Lower lobe of right lung (tissue), 2 donors: ENCODE results near the gene UGT1A10. TPM values are rescaled to one million over a fixed set of nuclear protein-coding genes. Genes with fewer than 3 reads are reported as not detected.
A peak's percentile ranks its signal among the peaks of the same experiment; 100 is the strongest.
"Not testable (repeated sequence)": the region's sequence is repeated elsewhere in the genome, so short reads cannot be mapped to it uniquely, and the experiment has no call there.

Experiments
- ATAC-seq, 2 donors: fragments of 200-7000 bp; cut with Tn5 transposase; one replicate each; pipeline ENCODE4 v1.9.1; 2020 to 2022; ENCODE audit warnings: mild to moderate bottlenecking in 2 of 2, moderate library complexity in 2 of 2
- DNase-seq: peaks from one replicate; pipeline ENCODE4 v3.0.0-alpha.2; 2020
- H3K27ac ChIP-seq: fragments of 200-600 bp; one replicate; pipeline ENCODE4 v1.8.0; 2022
- H3K27me3 ChIP-seq: fragments of 200-600 bp; one replicate; pipeline ENCODE4 v1.8.0; 2022; ENCODE audit warnings: low read depth
- H3K36me3 ChIP-seq: fragments of 200-600 bp; one replicate; pipeline ENCODE4 v1.8.0; 2022; ENCODE audit warnings: mild to moderate bottlenecking
- H3K4me1 ChIP-seq: fragments of 200-600 bp; one replicate; pipeline ENCODE4 v1.8.0; 2022
- H3K4me3 ChIP-seq: fragments of 200-600 bp; one replicate; pipeline ENCODE4 v1.8.0; 2022; ENCODE audit warnings: mild to moderate bottlenecking
- H3K9me3 ChIP-seq: fragments of 200-600 bp; one replicate; pipeline ENCODE4 v1.8.0; 2022
- intact Hi-C: fragments of 100-400 bp; cut with DNase I; formaldehyde crosslinking; loops from one replicate; pipeline ENCODE4 v1.11.0; 2022
- total RNA-seq: library from RNA; stranded (reverse); fragmentation: NEBNext Ultra II Directional; extraction: Animal tissue kit (Norgen Biotek cat#: 25700); gene quantifications from one replicate; pipeline ENCODE4 v1.2.1, GENCODE V29; 2021
- TF ChIP-seq, protein P1 (sequence below): fragments of 200-600 bp; IDR thresholded peaks from one replicate; pipeline ENCODE4 v1.8.0; 2022; ENCODE audit warnings: antibody characterized with exemption, mild to moderate bottlenecking
- donor health status: DM: no; HTN: yes; CAD: no; lungs with severe emphysema.

The UGT1A10 gene
- total RNA-seq, 1 donor from 2014 or later = not detected

GRCh38 chr2:233747283-233747544 lies 111.0 kb downstream of the UGT1A10 start:
- H3K27ac ChIP-seq = no peak overlapping the region
- TF ChIP-seq, protein P1, sequence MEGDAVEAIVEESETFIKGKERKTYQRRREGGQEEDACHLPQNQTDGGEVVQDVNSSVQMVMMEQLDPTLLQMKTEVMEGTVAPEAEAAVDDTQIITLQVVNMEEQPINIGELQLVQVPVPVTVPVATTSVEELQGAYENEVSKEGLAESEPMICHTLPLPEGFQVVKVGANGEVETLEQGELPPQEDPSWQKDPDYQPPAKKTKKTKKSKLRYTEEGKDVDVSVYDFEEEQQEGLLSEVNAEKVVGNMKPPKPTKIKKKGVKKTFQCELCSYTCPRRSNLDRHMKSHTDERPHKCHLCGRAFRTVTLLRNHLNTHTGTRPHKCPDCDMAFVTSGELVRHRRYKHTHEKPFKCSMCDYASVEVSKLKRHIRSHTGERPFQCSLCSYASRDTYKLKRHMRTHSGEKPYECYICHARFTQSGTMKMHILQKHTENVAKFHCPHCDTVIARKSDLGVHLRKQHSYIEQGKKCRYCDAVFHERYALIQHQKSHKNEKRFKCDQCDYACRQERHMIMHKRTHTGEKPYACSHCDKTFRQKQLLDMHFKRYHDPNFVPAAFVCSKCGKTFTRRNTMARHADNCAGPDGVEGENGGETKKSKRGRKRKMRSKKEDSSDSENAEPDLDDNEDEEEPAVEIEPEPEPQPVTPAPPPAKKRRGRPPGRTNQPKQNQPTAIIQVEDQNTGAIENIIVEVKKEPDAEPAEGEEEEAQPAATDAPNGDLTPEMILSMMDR = no peak
- H3K4me1 ChIP-seq = no peaks in the 10 kb centered on the region
- H3K27me3 ChIP-seq = no peaks in the 10 kb centered on the region
- ATAC-seq (no peak), DNase-seq (no peak)
- H3K9me3 ChIP-seq = peaks cover 8% of the 10 kb centered on the region
- intact Hi-C loops = no loop called here
- H3K4me3 ChIP-seq = no peak overlapping the region
- no peaks in the 10 kb centered on the region for H3K36me3 ChIP-seq

DNA sequence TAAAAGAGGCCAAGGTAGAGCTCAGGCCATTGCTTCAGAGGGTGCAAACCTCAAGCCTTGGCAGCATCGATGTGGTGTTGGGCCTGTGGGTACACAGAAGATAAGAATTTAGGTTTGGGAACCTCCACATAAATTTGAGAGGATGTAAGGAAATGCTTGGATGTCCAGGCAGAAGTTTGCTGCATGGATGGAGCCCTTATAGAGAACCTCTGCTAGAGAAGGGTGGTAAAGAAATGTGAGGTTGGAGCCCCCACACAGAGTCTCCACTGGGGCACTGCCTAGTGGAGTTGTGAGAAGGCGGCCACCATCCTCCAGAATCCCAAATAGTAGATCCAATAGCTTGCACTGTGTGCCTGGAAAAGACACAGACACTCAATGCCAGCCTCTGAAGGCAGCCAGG lies 114.4 kb downstream of the UGT1A10 start:
- H3K27ac ChIP-seq, H3K4me1 ChIP-seq, H3K27me3 ChIP-seq, H3K9me3 ChIP-seq, H3K4me3 ChIP-seq, DNase-seq, ATAC-seq, intact Hi-C loops, H3K36me3 ChIP-seq: not testable (repeated sequence)

GRCh38 chr2:233751212-233752009 lies 115.2 kb downstream of the UGT1A10 start:
- DNase-seq, H3K27me3 ChIP-seq, H3K27ac ChIP-seq, H3K9me3 ChIP-seq, H3K36me3 ChIP-seq, H3K4me3 ChIP-seq, intact Hi-C loops, ATAC-seq, H3K4me1 ChIP-seq: not testable (repeated sequence)

DNA sequence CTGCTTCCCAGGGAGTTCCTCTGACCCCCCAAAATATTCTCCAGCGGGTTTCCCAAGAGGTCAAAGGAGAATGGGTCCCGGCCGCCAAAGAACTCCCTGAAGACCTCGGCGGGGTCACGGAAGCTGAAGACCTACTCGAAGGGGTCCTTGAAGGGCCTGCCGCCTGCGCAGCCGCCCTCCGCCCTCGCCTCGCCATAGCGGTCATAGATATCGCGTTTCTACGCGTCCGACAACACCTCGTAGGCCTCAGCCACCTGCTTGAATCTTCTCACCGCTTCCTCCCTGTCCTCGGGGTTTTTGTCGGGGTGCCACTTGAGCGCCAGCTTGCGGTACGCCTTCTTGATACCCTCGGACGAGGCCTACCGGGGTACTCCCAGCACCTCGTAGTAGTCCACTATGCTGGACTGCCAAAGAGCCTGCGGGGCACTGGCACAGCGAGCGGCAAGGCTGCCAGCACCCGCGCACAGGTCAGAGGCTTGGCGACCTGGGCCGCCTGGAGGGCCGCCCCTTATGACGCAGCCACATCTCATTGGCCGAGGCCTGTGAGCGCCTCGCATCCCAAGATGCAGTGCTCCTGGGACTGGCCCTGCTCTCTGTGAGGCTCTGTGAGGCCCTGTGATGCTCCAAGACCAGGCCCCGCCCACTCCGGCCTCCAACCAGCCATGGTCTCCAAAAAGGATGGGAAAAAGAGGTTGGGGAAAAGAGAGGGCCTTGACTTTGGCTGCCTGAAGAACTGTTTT lies 118.8 kb downstream of the UGT1A10 start:
- Histone ChIP-seq H3K27ac (no peak overlapping the region), H3K9me3 (peaks cover 8% of the 10 kb centered on the region), H3K4me3 (no peak overlapping the region), H3K27me3 (no peaks in the 10 kb centered on the region), H3K4me1 (no peaks in the 10 kb centered on the region), H3K36me3 (no peaks in the 10 kb centered on the region)
- TF ChIP-seq, protein P1 = no peak
- DNase-seq (no peak), ATAC-seq (no peak)
- intact Hi-C loops = no loop called here

DNA sequence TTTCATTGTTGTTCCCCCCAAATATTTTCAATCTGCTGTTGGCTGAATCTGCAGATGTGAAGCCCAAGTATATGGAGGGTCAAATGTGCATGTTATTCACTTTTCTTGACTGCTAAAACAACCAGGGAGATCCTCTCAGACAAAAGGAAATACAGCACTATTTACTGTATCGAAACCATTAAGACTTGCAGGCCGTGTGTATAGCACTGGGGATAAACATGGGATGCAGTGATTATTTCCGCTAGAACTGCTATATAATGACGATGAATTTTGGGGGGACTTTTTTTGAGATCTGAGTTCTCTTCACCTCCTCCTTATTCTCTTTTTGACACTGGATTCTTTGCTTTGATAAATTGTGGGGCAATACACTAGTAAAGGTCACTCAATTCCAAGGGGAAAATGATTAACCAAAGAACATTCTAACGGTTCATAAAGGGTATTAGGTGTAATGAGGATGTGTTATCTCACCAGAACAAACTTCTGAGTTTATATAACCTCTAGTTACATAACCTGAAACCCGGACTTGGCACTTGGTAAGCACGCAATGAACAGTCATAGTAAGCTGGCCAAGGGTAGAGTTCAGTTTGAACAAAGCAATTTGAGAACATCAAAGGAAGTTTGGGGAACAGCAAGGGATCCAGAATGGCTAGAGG lies 120.3 kb downstream of the UGT1A10 start:
- H3K4me1 ChIP-seq = no peaks in the 10 kb centered on the region
- H3K9me3 ChIP-seq = no peaks in the 10 kb centered on the region
- intact Hi-C loops = no loop called here
- no peaks in the 10 kb centered on the region for H3K27me3 ChIP-seq
- TF ChIP-seq, protein P1 = no peak
- no peaks in the 10 kb centered on the region for H3K36me3 ChIP-seq
- ATAC-seq (peak in 1 of 2 donors; percentile 36), DNase-seq (no peak)
- no peak overlapping the region for H3K27ac ChIP-seq
- H3K4me3 ChIP-seq = no peak overlapping the region

DNA sequence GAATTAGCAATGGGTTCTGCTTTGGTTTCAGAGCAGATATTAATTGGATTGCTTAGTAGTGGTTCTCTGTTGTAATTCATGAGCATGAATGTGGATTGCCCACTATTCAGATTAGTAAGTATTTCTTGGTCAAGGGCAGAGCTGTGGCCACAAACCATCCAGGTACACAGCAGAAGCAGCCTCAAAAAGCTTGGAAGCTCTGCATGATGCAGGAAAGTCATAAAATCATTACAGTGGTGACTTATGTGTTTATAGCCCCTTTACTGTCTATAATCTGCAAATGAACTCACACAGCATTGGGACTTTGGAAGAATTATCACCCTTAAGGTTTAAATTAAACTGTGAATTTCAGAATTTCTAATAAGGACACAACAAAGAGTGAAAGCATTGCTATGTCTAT lies 121.9 kb downstream of the UGT1A10 start:
- intact Hi-C loops = no loop called here
- H3K27ac ChIP-seq = no peak overlapping the region
- no peaks in the 10 kb centered on the region for H3K36me3 ChIP-seq
- DNase-seq = no peak
- H3K27me3 ChIP-seq = peaks cover 2% of the 10 kb centered on the region
- no peaks in the 10 kb centered on the region for H3K9me3 ChIP-seq
- H3K4me3 ChIP-seq = no peak overlapping the region
- ATAC-seq = no peak
- no peaks in the 10 kb centered on the region for H3K4me1 ChIP-seq
- TF ChIP-seq, protein P1 = no peak
